ENCODE data around the gene NHLRC3.

GRCh38 chr13:39056018-39056417 lies 17.8 kb downstream of the NHLRC3 start:
- TF ChIP-seq CTCF (conservative IDR thresholded peaks at IDR 0.05 in 1 of 2, IDR thresholded peaks at IDR 0.05 in 1 of 2; ENCODE audit: low read depth in 1 of 2, low read length in 2 of 2), result no peak
- TF ChIP-seq EZH2 (IDR thresholded peaks at IDR 0.05; ENCODE audit: low read length, missing control alignments), result no peak

Data from fibroblast of lung (primary cell).